Thyroid gland (tissue), 4 donors: ENCODE data around the gene NACA2. TPM values are rescaled to one million over a fixed set of nuclear protein-coding genes. Genes with fewer than 3 reads are reported as not detected.
"Not testable (repeated sequence)": the region's sequence is repeated elsewhere in the genome, so short reads cannot be mapped to it uniquely, and the experiment has no call there.

Source experiments
- DNase-seq, 2 donors: peaks; one replicate each; pipeline ENCODE4 v3.0.0-alpha.2; 2019
- H3K27ac ChIP-seq, 3 donors: fragments of 200-600 bp; sonication (generic); 1 replicate in 2 of 3; 2 replicates in 1 of 3; pipeline ENCODE4 v1.5.1; 2016 to 2019; ENCODE audit warnings: mild to moderate bottlenecking in 1 of 3, moderate library complexity in 1 of 3
- H3K27me3 ChIP-seq: fragments of 200-600 bp; sonication (generic); one replicate; pipeline ENCODE4 v1.5.1; 2019
- H3K36me3 ChIP-seq, 2 donors: fragments of 200-600 bp; sonication (generic); one replicate each; pipeline ENCODE4 v1.5.1; 2016 to 2019
- H3K4me1 ChIP-seq, 2 donors: fragments of 200-600 bp; sonication (generic); one replicate each; pipeline ENCODE4 v1.5.1; 2017 to 2019
- H3K4me3 ChIP-seq, 3 donors: fragments of 200-600 bp; sonication (generic); replicated peaks in 1 of 3; 1 replicate in 2 of 3; 2 replicates in 1 of 3; pipeline ENCODE4 v1.5.1; 2016; ENCODE audit warnings: mild to moderate bottlenecking in 1 of 3
- H3K9me3 ChIP-seq: fragments of 200-600 bp; sonication (generic); one replicate; pipeline ENCODE4 v1.5.1; 2017
- CTCF ChIP-seq, 6 experiments: fragments of 200-600 bp in 3 of 6; fragments of 450-650 bp in 3 of 6; sonication (generic) in 3 of 6; IDR thresholded peaks; one replicate each; pipeline ENCODE4 v1.5.1; 2016 to 2019; ENCODE audit warnings: antibody characterized with exemption in 6 of 6, mild to moderate bottlenecking in 2 of 6, inconsistent platforms in 1 of 6, moderate library complexity in 1 of 6
- POLR2A ChIP-seq, 2 donors: fragments of 450-650 bp; IDR thresholded peaks; one replicate each; pipeline ENCODE4 v1.6.1; 2017; ENCODE audit warnings: antibody characterized with exemption in 2 of 2, mild to moderate bottlenecking in 2 of 2, moderate library complexity in 1 of 2
- WGBS, 2 donors: methylation state at CpG; one replicate each; pipeline ENCODE4 v1.1.5; 2017; 5-methylcytosine and 5-hydroxymethylcytosine counted together
- intact Hi-C: fragments of 100-400 bp; cut with DNase I; formaldehyde crosslinking; loops from one replicate; pipeline ENCODE4 v1.15.1; 2023
- total RNA-seq, 4 donors: library from RNA; depleted of rRNA; stranded (reverse); fragments of >200 nt; gene quantifications; one replicate each; pipeline ENCODE4 v1.2.3, GENCODE V29; 2016

NACA2 gene
- total RNA-seq, 4 donors from 2014 or later, result not detected

GRCh38 chr17:61575983-61576382, 15.0 kb downstream of the NACA2 start:
- TF ChIP-seq POLR2A (IDR thresholded peaks at IDR 0.05) (no peak), CTCF (IDR thresholded peaks at IDR 0.05) (no peak)
- 93 to 98% methylated on average over 2 of the region's 2 CpGs for WGBS, 2 donors
- H3K4me3 ChIP-seq, result no peak overlapping the region
- intact Hi-C loops, result no loop called here
- H3K9me3 ChIP-seq, result no peaks in the 10 kb centered on the region
- DNase-seq, result no peak
- no peak overlapping the region for H3K27ac ChIP-seq
- H3K4me1 ChIP-seq, result no peaks in the 10 kb centered on the region
- no peaks in the 10 kb centered on the region for H3K27me3 ChIP-seq
- H3K36me3 ChIP-seq, result no peaks in the 10 kb centered on the region

- no peak for DNase-seq
- intact Hi-C loops, result no loop called here
- H3K27ac ChIP-seq, result no peak overlapping the region
- 75% methylated on average over 5 of the region's 5 CpGs for WGBS, 2 donors
- H3K4me1 ChIP-seq, result no peaks in the 10 kb centered on the region
- H3K4me3 ChIP-seq, result no peak overlapping the region
- no peaks in the 10 kb centered on the region for H3K36me3 ChIP-seq
- H3K27me3 ChIP-seq, result no peaks in the 10 kb centered on the region
- TF ChIP-seq POLR2A (IDR thresholded peaks at IDR 0.05) (no peak), CTCF (IDR thresholded peaks at IDR 0.05) (no peak)
- no peaks in the 10 kb centered on the region for H3K9me3 ChIP-seq
Observed at GRCh38 chr17:61575352-61575975, 15.6 kb downstream of the NACA2 start.

- Histone ChIP-seq H3K4me1 (no peaks in the 10 kb centered on the region), H3K4me3 (no peak overlapping the region), H3K36me3 (no peaks in the 10 kb centered on the region), H3K27ac (no peak overlapping the region), H3K9me3 (no peaks in the 10 kb centered on the region), H3K27me3 (no peaks in the 10 kb centered on the region)
- TF ChIP-seq CTCF (IDR thresholded peaks at IDR 0.05), result peak in 2 of 6 experiments; percentile 8 to 11
- no peak for TF ChIP-seq POLR2A (IDR thresholded peaks at IDR 0.05)
- intact Hi-C loops, result no loop called here
- WGBS, 2 donors, result 24 to 29% methylated on average over 9 of the region's 9 CpGs
- peak; percentile 9 to 23 for DNase-seq
Observed at GRCh38 chr17:61574542-61575351, 16.3 kb downstream of the NACA2 start.

GRCh38 chr17:61572547-61572946, 18.5 kb downstream of the NACA2 start:
- H3K9me3 ChIP-seq, H3K27me3 ChIP-seq, H3K36me3 ChIP-seq, H3K4me3 ChIP-seq, intact Hi-C loops, H3K27ac ChIP-seq, H3K4me1 ChIP-seq, DNase-seq: not testable (repeated sequence)
- WGBS, 2 donors, result 95 to 98% methylated on average over 7 of the region's 7 CpGs

- Histone ChIP-seq H3K9me3 (no peaks in the 10 kb centered on the region), H3K27me3 (no peaks in the 10 kb centered on the region), H3K27ac (no peak overlapping the region), H3K36me3 (no peaks in the 10 kb centered on the region), H3K4me3 (no peak overlapping the region), H3K4me1 (no peaks in the 10 kb centered on the region)
- DNase-seq, result no peak
- no peak for TF ChIP-seq POLR2A (IDR thresholded peaks at IDR 0.05)
- no peak for TF ChIP-seq CTCF (IDR thresholded peaks at IDR 0.05)
- intact Hi-C loops, result no loop called here
- 95 to 100% methylated on average over 1 of the region's 1 CpG for WGBS, 2 donors
Observed at GRCh38 chr17:61571624-61572023, 19.4 kb downstream of the NACA2 start.
